SK-N-MC (cell line): ENCODE measurements around the gene PRAC1.

Source experiments
- DNase-seq: peaks from one replicate; pipeline ENCODE4 v3.0.0-alpha.2; 2011; ENCODE audit warnings: low read depth, low spot score
- H3K27ac ChIP-seq: fragments of 200-600 bp; sonication (generic); 2 replicates; pipeline ENCODE4 v1.5.1; 2016; ENCODE audit warnings: mixed run types
- H3K36me3 ChIP-seq: fragments of 200-600 bp; sonication (generic); 2 replicates; pipeline ENCODE4 v1.6.1; 2017; ENCODE audit warnings: antibody characterized with exemption, low read length, mixed read lengths; ENCODE audit not compliant: insufficient read depth
- H3K4me3 ChIP-seq: fragments of 200-600 bp; sonication (generic); 2 replicates; pipeline ENCODE4 v1.5.1; 2016
- H3K9ac ChIP-seq: fragments of 200-600 bp; sonication (generic); 2 replicates; pipeline ENCODE4 v1.8.0; 2017; ENCODE audit warnings: mixed run types, mixed read lengths; ENCODE audit not compliant: insufficient read length
- H3K9me3 ChIP-seq: fragments of 200-600 bp; sonication (generic); 2 replicates; pipeline ENCODE4 v1.6.1; 2017; ENCODE audit warnings: low read depth, mild to moderate bottlenecking, antibody characterized with exemption, low read length, moderate library complexity, mixed read lengths
- EZH2 ChIP-seq: fragments of 200-600 bp; sonication (generic); IDR thresholded peaks from one replicate; pipeline ENCODE4 v1.6.1; 2017; ENCODE audit warnings: antibody characterized with exemption
- FOXP2 ChIP-seq: optimal IDR thresholded peaks from 2 replicates; pipeline ENCODE3; 2011; ENCODE audit warnings: mild to moderate bottlenecking, moderate library complexity; ENCODE audit not compliant: insufficient read depth; ENCODE audit errors: extremely low read length, control extremely low read depth
- POLR2AphosphoS5 ChIP-seq: IDR thresholded peaks from 2 replicates; pipeline ENCODE4 v1.6.1; 2012; ENCODE audit warnings: mild to moderate bottlenecking, low read depth, low read length, borderline replicate concordance

PRAC1 gene

GRCh38 chr17:48676963-48677558 lies 45.3 kb downstream of the PRAC1 start:
- Histone ChIP-seq H3K27ac (peak overlapping the region; percentile 96), H3K9ac (peak overlapping the region; percentile 5), H3K36me3 (no peaks in the 10 kb centered on the region), H3K4me3 (peak overlapping the region; percentile 46; the same call in 1 of the 2 replicates), H3K9me3 (no peaks in the 10 kb centered on the region)
- TF ChIP-seq FOXP2 = no peak
- no peak for TF ChIP-seq POLR2AphosphoS5
- DNase-seq = no peak

GRCh38 chr17:48672340-48672739 lies 50.0 kb downstream of the PRAC1 start:
- H3K4me3 ChIP-seq = peak overlapping the region; percentile 86
- peak overlapping the region; percentile 53 for H3K9ac ChIP-seq
- H3K27ac ChIP-seq = peak overlapping the region; percentile 74
- no peaks in the 10 kb centered on the region for H3K36me3 ChIP-seq
- no peaks in the 10 kb centered on the region for H3K9me3 ChIP-seq
- no peak for TF ChIP-seq POLR2AphosphoS5
- no peak for TF ChIP-seq FOXP2
- no peak for TF ChIP-seq EZH2
- no peak for DNase-seq
